ENCODE data around the gene PRODH2.

The PRODH2 gene

DNA sequence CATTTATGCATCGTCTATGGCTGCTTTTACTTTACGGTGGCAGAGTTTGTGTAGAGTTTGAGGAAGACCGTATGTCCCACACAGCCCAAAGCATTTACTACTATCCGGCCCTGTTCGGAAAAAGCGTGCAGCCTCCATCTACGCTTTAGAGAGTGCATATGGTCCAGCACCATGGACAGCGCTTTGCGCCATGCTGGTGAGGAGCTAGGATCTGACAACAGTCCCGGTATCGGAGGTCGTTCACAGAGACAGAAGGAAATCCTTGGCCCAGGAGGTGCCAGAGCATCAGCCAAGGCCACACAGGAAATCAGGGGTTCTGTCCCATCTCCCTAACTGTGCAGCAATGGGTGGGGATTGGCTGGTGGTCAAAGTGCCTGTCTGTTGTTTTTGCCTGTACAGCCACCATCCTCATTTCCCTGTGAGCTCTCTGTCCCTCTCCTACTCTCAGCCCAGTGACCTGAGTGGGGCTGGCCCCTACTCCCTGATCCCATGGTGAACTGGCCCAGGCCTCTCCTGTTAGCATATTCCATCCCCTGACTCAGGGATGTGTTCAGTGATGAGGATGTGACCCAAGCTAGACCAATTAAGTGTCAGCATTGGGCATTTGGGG is 16.2 kb upstream of the PRODH2 start:
- H3K4me3 ChIP-seq (ENCODE audit: low read length): no peak overlapping the region

DNA sequence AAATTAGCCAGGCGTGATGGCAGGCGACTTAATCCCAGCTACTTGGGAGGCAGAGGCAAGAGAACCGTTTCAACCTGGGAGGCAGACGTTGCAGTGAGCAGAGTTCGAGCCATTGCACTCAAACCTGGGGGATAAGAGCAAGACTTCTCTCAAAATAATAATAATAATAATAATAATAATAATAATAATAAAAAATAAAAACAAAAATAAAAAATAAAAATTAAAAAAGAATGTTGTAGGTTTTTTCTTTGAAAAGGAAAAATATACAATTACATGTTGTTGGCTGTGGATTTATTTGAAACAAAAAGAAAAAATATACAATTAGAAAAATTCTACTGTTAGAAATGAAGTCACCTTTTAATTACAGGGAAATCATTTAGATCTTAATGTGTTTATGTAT is 11.5 kb upstream of the PRODH2 start:
- H3K9me3 ChIP-seq (ENCODE audit: low read length): no peaks in the 10 kb centered on the region

More for the DNA sequence above, 16.2 kb upstream of the PRODH2 start:
- H2AFZ ChIP-seq (ENCODE audit: low read depth, low read length): no peak overlapping the region
- H3K36me3 ChIP-seq (ENCODE audit: insufficient read depth, low read length): no peaks in the 10 kb centered on the region
- H3K4me1 ChIP-seq (ENCODE audit: insufficient read depth, low read length): no peaks in the 10 kb centered on the region
- peaks cover 20% of the 10 kb centered on the region for H3K27me3 ChIP-seq (ENCODE audit: insufficient read depth, low read length)
- H3K9me3 ChIP-seq (ENCODE audit: low read length): no peaks in the 10 kb centered on the region

GRCh38 chr19:35822579-35822978 is 9.9 kb upstream of the PRODH2 start:
- Histone ChIP-seq H2AFZ (ENCODE audit: low read depth, low read length) (no peak overlapping the region), H3K4me1 (ENCODE audit: insufficient read depth, low read length) (peaks cover 3% of the 10 kb centered on the region), H3K27me3 (ENCODE audit: insufficient read depth, low read length) (no peaks in the 10 kb centered on the region), H3K4me3 (ENCODE audit: low read length) (no peak overlapping the region), H3K36me3 (ENCODE audit: insufficient read depth, low read length) (no peaks in the 10 kb centered on the region), H3K9me3 (ENCODE audit: low read length) (no peaks in the 10 kb centered on the region)

More for the DNA sequence above, 11.5 kb upstream of the PRODH2 start:
- no peaks in the 10 kb centered on the region for H3K36me3 ChIP-seq (ENCODE audit: insufficient read depth, low read length)
- H3K4me1 ChIP-seq (ENCODE audit: insufficient read depth, low read length): peaks cover 3% of the 10 kb centered on the region
- no peak overlapping the region for H3K4me3 ChIP-seq (ENCODE audit: low read length)
- H2AFZ ChIP-seq (ENCODE audit: low read depth, low read length): no peak overlapping the region
- no peaks in the 10 kb centered on the region for H3K27me3 ChIP-seq (ENCODE audit: insufficient read depth, low read length)

DNA sequence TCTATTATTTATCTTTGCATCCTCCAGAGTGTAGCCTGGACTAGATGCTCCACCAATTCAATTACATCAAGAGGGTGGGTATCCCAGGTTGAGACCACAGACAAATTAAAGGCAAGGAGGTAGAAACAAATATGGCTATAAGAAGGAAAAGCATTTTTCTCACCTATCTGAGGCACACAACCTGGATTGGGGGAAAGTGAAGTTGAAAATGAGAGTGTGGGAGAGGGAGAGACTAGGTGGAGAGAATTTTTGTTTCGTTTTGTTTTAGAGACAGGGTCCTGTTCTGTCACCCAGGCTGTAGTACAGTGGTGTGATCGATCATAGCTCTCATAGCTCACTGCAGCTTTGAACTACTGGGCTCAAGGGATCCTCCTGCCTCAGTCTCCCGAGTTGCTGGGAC is 5.8 kb upstream of the PRODH2 start:
- Histone ChIP-seq H3K36me3 (ENCODE audit: insufficient read depth, low read length) (no peaks in the 10 kb centered on the region), H3K4me1 (ENCODE audit: insufficient read depth, low read length) (peaks cover 3% of the 10 kb centered on the region), H3K4me3 (ENCODE audit: low read length) (no peak overlapping the region), H2AFZ (ENCODE audit: low read depth, low read length) (no peak overlapping the region), H3K9me3 (ENCODE audit: low read length) (no peaks in the 10 kb centered on the region), H3K27me3 (ENCODE audit: insufficient read depth, low read length) (no peaks in the 10 kb centered on the region)

- Histone ChIP-seq H2AFZ (ENCODE audit: low read depth, low read length) (no peak overlapping the region), H3K4me3 (ENCODE audit: low read length) (no peak overlapping the region)
Observed at GRCh38 chr19:35816846-35817245, 4.2 kb upstream of the PRODH2 start.

GRCh38 chr19:35816262-35816661 is 3.6 kb upstream of the PRODH2 start:
- no peak overlapping the region for H3K4me3 ChIP-seq (ENCODE audit: low read length)
- no peaks in the 10 kb centered on the region for H3K27me3 ChIP-seq (ENCODE audit: insufficient read depth, low read length)
- no peaks in the 10 kb centered on the region for H3K36me3 ChIP-seq (ENCODE audit: insufficient read depth, low read length)
- H3K9me3 ChIP-seq (ENCODE audit: low read length): no peaks in the 10 kb centered on the region
- H2AFZ ChIP-seq (ENCODE audit: low read depth, low read length): no peak overlapping the region
- peaks cover 3% of the 10 kb centered on the region for H3K4me1 ChIP-seq (ENCODE audit: insufficient read depth, low read length)

More at GRCh38 chr19:35816846-35817245, 4.2 kb upstream of the PRODH2 start:
- Histone ChIP-seq H3K27me3 (ENCODE audit: insufficient read depth, low read length) (no peaks in the 10 kb centered on the region), H3K9me3 (ENCODE audit: low read length) (no peaks in the 10 kb centered on the region), H3K36me3 (ENCODE audit: insufficient read depth, low read length) (no peaks in the 10 kb centered on the region), H3K4me1 (ENCODE audit: insufficient read depth, low read length) (peaks cover 3% of the 10 kb centered on the region)

DNA sequence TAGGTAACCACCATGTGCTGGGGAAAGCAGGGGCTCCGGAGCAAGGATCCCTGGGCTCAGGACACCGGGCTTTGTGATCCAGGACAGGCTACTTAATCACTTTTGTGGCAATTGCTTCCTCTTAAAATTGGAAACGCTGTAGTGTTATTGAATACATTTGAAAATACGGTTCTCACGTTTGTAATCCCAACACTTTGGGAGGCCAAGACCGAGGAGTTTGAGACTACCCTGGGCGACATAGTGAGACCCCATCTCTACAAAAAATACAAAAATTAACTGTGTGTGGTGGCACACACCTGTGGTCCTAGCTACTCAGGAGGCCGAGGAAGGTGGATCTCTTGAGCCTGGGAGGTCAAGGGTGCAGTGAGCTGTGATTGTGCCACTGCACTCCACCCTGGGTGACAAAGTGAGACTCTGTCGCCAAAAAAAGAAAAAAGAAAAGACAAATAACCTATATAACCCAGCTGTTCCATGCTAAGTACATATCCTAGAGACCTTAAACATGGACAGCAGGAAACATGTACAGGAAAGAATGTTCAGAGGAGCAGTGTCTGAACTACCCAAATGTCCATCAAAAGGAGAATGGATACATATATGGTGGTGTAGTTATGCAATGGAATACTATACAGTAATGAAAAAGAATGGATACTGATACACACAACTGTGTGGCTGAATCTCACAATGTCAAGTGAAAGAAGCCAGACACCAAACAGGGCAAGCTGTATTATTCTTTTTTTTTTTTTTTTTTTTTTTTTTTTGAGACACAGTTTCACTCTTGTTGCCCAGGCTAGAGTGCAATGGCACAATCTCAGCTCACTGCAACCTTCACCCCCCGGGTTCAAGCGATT is 622 bp upstream of the PRODH2 start:
- no peaks in the 10 kb centered on the region for H3K9me3 ChIP-seq (ENCODE audit: low read length)
- no peak overlapping the region for H3K4me3 ChIP-seq (ENCODE audit: low read length)
- no peaks in the 10 kb centered on the region for H3K4me1 ChIP-seq (ENCODE audit: insufficient read depth, low read length)
- H3K27me3 ChIP-seq (ENCODE audit: insufficient read depth, low read length): no peaks in the 10 kb centered on the region
- no peaks in the 10 kb centered on the region for H3K36me3 ChIP-seq (ENCODE audit: insufficient read depth, low read length)
- no peak overlapping the region for H2AFZ ChIP-seq (ENCODE audit: low read depth, low read length)

DNA sequence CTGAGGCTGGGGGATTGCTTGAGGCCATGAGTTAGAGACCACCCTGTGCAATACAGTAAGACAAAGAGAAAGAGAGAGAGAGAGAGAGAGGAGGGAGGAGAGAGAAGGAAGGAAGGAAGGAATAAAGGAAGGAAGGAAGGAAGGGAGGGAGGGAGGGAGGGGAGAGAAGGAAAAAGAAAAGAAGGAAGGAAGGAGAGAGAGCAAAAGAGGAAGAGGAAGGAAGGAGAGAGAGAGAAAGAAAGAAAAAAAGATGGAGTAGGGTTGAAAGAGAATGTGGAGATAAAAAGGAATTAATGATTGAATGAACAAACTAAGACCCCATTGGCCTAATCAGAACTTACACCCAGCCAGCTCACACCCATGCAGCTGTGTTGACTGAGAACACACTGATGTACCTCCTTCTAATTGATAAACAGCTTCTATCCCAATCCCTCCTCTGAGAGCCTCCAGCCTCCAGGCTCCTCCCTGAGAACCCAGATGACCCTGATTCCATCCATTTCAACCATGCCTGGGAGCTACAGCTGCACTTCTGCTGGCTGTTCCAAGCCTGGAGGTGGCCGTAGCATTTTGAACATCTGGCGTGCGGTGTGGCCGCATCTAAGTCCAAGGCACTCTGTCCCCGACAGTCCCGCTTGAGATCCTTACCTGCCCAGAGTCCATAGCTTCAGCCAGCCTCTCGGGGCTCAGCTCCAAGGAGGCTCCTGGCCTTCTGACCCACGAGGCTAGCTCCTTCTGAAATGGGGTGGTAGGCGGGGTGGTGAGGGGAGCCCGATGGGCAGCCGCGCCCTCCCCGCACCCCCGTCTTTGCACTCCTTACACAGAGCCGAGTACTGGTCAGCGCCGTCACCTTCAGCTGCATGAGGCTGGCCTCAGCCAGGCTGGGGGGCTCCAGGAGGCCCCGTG is 1.1 kb downstream of the PRODH2 start:
- Histone ChIP-seq H3K27me3 (ENCODE audit: insufficient read depth, low read length) (peaks cover 4% of the 10 kb centered on the region), H2AFZ (ENCODE audit: low read depth, low read length) (no peak overlapping the region), H3K4me3 (ENCODE audit: low read length) (no peak overlapping the region), H3K36me3 (ENCODE audit: insufficient read depth, low read length) (no peaks in the 10 kb centered on the region), H3K4me1 (ENCODE audit: insufficient read depth, low read length) (no peaks in the 10 kb centered on the region), H3K9me3 (ENCODE audit: low read length) (no peaks in the 10 kb centered on the region)

- no peak overlapping the region for H2AFZ ChIP-seq (ENCODE audit: low read depth, low read length)
- H3K4me3 ChIP-seq (ENCODE audit: low read length): no peak overlapping the region
- H3K36me3 ChIP-seq (ENCODE audit: insufficient read depth, low read length): no peaks in the 10 kb centered on the region
- no peaks in the 10 kb centered on the region for H3K4me1 ChIP-seq (ENCODE audit: insufficient read depth, low read length)
- peaks cover 7% of the 10 kb centered on the region for H3K27me3 ChIP-seq (ENCODE audit: insufficient read depth, low read length)
- H3K9me3 ChIP-seq (ENCODE audit: low read length): no peaks in the 10 kb centered on the region
Observed at GRCh38 chr19:35807633-35808032, 5.0 kb downstream of the PRODH2 start.

GRCh38 chr19:35806597-35806996 is 6.0 kb downstream of the PRODH2 start:
- no peak overlapping the region for H2AFZ ChIP-seq (ENCODE audit: low read depth, low read length)
- peaks cover 7% of the 10 kb centered on the region for H3K27me3 ChIP-seq (ENCODE audit: insufficient read depth, low read length)
- H3K36me3 ChIP-seq (ENCODE audit: insufficient read depth, low read length): no peaks in the 10 kb centered on the region
- no peak overlapping the region for H3K4me3 ChIP-seq (ENCODE audit: low read length)
- no peaks in the 10 kb centered on the region for H3K4me1 ChIP-seq (ENCODE audit: insufficient read depth, low read length)
- peaks cover 1% of the 10 kb centered on the region for H3K9me3 ChIP-seq (ENCODE audit: low read length)

DNA sequence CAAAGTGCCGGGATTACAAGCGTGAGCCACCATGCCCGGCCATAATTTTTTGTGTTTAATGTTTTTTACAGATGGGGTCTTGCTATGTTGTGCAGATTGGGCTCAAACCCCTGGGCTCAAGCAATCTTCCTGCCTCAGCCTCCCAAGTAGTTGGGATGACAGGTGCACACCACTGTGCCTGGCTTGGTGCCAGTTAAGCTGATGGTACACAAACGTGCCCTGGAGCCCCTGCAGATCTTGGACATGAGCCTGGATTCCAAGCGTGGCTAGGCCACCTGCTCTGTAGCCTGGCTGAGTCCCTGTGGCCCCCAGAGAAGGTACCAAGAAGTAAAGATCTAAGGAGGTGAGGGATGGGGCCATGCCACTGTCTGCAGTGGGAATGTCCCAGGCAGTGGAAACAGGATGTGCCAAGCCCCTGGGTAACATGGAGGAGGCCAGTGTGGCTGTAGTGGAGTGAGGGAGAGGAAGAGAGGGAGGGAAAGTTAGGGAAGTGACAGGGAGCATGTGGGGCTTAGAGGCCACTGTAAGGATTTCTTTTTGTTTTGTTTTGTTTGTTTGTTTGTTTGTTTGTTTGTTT is 7.0 kb downstream of the PRODH2 start:
- peaks cover 7% of the 10 kb centered on the region for H3K27me3 ChIP-seq (ENCODE audit: insufficient read depth, low read length)
- no peak overlapping the region for H2AFZ ChIP-seq (ENCODE audit: low read depth, low read length)
- no peaks in the 10 kb centered on the region for H3K36me3 ChIP-seq (ENCODE audit: insufficient read depth, low read length)
- peaks cover 1% of the 10 kb centered on the region for H3K9me3 ChIP-seq (ENCODE audit: low read length)
- H3K4me3 ChIP-seq (ENCODE audit: low read length): no peak overlapping the region
- no peaks in the 10 kb centered on the region for H3K4me1 ChIP-seq (ENCODE audit: insufficient read depth, low read length)

DNA sequence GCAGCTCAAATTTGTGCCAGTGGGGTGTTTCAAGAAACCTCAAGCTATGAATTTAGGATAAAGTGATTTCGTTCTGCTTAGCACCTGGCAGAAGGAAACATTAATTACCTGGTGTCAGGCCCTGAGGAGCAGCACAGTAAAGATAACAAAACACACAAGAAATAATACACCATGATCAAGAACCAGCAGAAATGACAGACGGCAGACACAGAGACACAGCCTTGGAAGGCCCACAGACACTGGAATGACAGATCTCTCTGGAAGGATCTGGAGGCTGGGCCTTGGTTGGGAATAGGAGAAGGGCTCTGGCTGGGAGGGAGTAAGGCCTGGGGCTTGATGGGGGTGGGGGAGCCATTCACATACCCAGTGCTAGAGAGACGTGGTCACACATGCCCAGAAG is 10.8 kb downstream of the PRODH2 start:
- no peak overlapping the region for H2AFZ ChIP-seq (ENCODE audit: low read depth, low read length)
- H3K27me3 ChIP-seq (ENCODE audit: insufficient read depth, low read length): peaks cover 20% of the 10 kb centered on the region
- H3K36me3 ChIP-seq (ENCODE audit: insufficient read depth, low read length): no peaks in the 10 kb centered on the region
- H3K4me3 ChIP-seq (ENCODE audit: low read length): no peak overlapping the region
- H3K4me1 ChIP-seq (ENCODE audit: insufficient read depth, low read length): no peaks in the 10 kb centered on the region
- peaks cover 1% of the 10 kb centered on the region for H3K9me3 ChIP-seq (ENCODE audit: low read length)

Measured in neuron (in vitro differentiated cells).